Mucosa of rectum (tissue), 2 donors: ENCODE results near the gene CFAP69.

Experiments used
- H3K27ac ChIP-seq, 2 donors: one replicate each; pipeline ENCODE4 v1.7.0; 2013; ENCODE audit warnings: inconsistent platforms in 2 of 2, low read depth in 2 of 2, low read length in 2 of 2
- H3K27me3 ChIP-seq, 2 donors: one replicate each; pipeline ENCODE4 v1.7.0; 2013; ENCODE audit warnings: low read length in 2 of 2; ENCODE audit not compliant: control insufficient read depth in 2 of 2, insufficient read depth in 2 of 2
- H3K36me3 ChIP-seq, 2 donors: one replicate each; pipeline ENCODE4 v1.7.0; 2013; ENCODE audit warnings: low read length in 2 of 2; ENCODE audit not compliant: control insufficient read depth in 2 of 2, insufficient read depth in 2 of 2
- H3K4me1 ChIP-seq, 2 donors: one replicate each; pipeline ENCODE4 v1.7.0; 2013; ENCODE audit warnings: low read length in 2 of 2, mild to moderate bottlenecking in 1 of 2; ENCODE audit not compliant: control insufficient read depth in 2 of 2, insufficient read depth in 2 of 2
- H3K4me3 ChIP-seq, 2 donors: one replicate each; pipeline ENCODE4 v1.7.0; 2013; ENCODE audit warnings: low read length in 2 of 2
- H3K9ac ChIP-seq, 2 donors: one replicate each; pipeline ENCODE4 v1.7.0; 2013; ENCODE audit warnings: low read length in 2 of 2, low read depth in 1 of 2, mild to moderate bottlenecking in 1 of 2
- H3K9me3 ChIP-seq, 2 donors: one replicate each; pipeline ENCODE4 v1.7.0; 2013; ENCODE audit warnings: low read length in 2 of 2; ENCODE audit not compliant: control insufficient read depth in 2 of 2
- donor health status: healthy.
- donor health status: Normal muscosa, but diverticular disease.

The CFAP69 gene

DNA sequence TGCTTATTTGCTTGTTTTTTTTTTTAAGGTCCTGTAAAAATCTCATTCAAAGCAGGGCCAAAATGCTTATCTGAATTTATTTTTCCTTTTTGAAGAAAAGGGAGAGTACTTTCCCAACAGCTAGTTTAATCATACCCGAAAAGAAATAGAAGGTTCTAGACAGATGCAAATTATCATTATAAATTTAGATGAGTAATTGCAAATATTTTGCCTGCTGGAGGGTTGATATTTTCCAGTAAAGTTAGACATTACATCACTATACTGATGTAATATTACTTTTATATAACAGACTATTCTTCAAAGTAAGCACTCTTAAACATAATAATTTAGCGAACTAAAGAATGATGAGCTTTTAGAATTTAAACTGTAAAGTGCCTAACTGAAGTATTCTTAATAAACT, 14.1 kb upstream of the CFAP69 start:
- H3K36me3 ChIP-seq, result peaks cover 0 to 6% of the 10 kb centered on the region in 2 donors
- H3K4me1 ChIP-seq, result peaks cover 0 to 5% of the 10 kb centered on the region in 2 donors
- peak overlapping the region; percentile 22 to 62 for H3K4me3 ChIP-seq
- peak overlapping the region in 1 of 2 donors; percentile 52 for H3K27ac ChIP-seq
- no peaks in the 10 kb centered on the region for H3K9me3 ChIP-seq
- peak overlapping the region; percentile 15 to 51 for H3K9ac ChIP-seq
- no peaks in the 10 kb centered on the region for H3K27me3 ChIP-seq

DNA sequence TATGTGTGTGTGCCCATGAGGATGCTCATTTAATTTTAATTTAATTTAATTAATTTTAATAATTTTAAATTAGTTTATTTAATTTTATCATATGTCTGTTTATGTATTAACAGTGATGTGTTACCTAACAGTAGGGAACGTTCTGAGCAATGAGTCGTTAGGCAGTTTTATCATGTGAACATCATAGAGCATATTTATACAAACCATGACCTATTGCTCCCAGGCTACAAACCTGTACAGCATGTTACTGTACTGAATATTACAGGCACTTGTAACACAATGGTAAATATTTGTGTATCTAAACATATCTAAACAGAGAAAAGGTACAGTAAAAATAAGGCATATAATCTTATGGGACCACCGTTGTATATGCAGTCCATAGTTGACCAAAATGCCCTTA, 13.7 kb upstream of the CFAP69 start:
- Histone ChIP-seq H3K36me3 (peaks cover 0 to 6% of the 10 kb centered on the region in 2 donors), H3K4me1 (peaks cover 0 to 5% of the 10 kb centered on the region in 2 donors), H3K9ac (no peak overlapping the region), H3K9me3 (no peaks in the 10 kb centered on the region), H3K27ac (no peak overlapping the region), H3K27me3 (no peaks in the 10 kb centered on the region), H3K4me3 (peak overlapping the region in 1 of 2 donors; percentile 51)

DNA sequence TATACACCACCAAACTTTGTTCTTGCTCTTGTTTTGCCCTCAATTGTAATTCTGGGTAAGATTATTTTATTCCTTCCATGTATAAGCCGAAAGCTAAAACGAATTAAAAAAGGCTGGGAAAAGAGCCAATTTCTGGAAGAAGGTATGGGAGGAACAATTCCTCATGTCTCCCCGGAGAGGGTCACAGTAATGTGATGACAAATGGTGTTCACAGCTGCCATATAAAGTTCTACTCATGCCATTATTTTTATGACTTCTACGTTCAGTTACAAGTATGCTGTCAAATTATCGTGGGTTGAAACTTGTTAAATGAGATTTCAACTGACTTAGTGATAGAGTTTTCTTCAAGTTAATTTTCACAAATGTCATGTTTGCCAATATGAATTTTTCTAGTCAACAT, 12.5 kb upstream of the CFAP69 start:
- peaks cover 0 to 11% of the 10 kb centered on the region in 2 donors for H3K4me1 ChIP-seq
- no peak overlapping the region for H3K27ac ChIP-seq
- H3K9me3 ChIP-seq, result no peaks in the 10 kb centered on the region
- H3K9ac ChIP-seq, result no peak overlapping the region
- H3K36me3 ChIP-seq, result no peaks in the 10 kb centered on the region
- no peak overlapping the region for H3K4me3 ChIP-seq
- H3K27me3 ChIP-seq, result no peaks in the 10 kb centered on the region

DNA sequence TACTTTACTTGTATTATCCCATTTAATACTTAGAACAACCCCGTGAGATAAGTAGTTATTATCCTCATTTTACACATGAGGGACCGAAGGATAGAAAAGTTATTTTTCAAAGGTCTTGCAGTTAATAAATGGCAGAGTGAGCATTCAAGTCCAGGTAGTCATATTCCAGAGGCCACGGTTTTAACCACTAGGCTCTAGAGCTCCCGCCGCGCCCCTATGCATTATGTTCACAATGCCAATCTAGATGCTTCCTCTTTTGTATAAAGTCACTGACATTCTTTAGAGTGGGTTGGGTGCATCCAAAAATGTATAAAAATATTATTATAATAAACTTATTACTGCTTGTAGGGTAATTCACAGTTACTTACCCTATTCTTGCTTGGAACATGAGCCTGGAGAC, 11.4 kb upstream of the CFAP69 start:
- Histone ChIP-seq H3K27ac (no peak overlapping the region), H3K27me3 (no peaks in the 10 kb centered on the region), H3K4me1 (peaks cover 0 to 11% of the 10 kb centered on the region in 2 donors)

GRCh38 chr7:90236721-90237289, 8.2 kb upstream of the CFAP69 start:
- H3K9me3 ChIP-seq, result no peaks in the 10 kb centered on the region
- H3K4me3 ChIP-seq, result no peak overlapping the region
- H3K27me3 ChIP-seq, result no peaks in the 10 kb centered on the region
- H3K36me3 ChIP-seq, result peaks cover 0 to 3% of the 10 kb centered on the region in 2 donors
- no peak overlapping the region for H3K9ac ChIP-seq
- peaks cover 1 to 6% of the 10 kb centered on the region in 2 donors for H3K4me1 ChIP-seq
- H3K27ac ChIP-seq, result no peak overlapping the region

More for the DNA sequence above, 11.4 kb upstream of the CFAP69 start:
- Histone ChIP-seq H3K36me3 (peaks cover 0 to 3% of the 10 kb centered on the region in 2 donors), H3K4me3 (no peak overlapping the region), H3K9me3 (no peaks in the 10 kb centered on the region), H3K9ac (no peak overlapping the region)

DNA sequence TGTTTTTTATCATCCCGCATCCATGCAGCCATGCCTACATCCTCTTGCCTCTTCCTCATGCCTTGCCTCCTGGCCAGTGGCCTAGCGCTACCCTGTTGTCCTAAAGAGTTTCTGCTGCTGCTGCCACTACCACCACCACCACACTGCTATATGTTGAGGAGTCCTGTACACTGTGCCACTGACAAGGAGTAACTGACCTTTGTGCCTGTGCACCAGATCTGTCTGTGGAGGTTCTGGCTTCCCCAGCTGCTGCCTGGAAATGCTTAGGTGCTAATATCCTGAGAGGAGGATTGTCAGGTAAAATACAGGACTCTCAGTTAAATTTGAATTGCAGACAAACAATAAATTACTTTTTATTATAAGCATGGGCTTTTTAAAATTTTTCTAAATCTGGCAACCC, 7.0 kb upstream of the CFAP69 start:
- Histone ChIP-seq H3K4me1 (peaks cover 6 to 7% of the 10 kb centered on the region in 2 donors), H3K27ac (no peak overlapping the region), H3K9me3 (no peaks in the 10 kb centered on the region), H3K27me3 (no peaks in the 10 kb centered on the region), H3K36me3 (peaks cover 0 to 3% of the 10 kb centered on the region in 2 donors), H3K4me3 (no peak overlapping the region), H3K9ac (no peak overlapping the region)

DNA sequence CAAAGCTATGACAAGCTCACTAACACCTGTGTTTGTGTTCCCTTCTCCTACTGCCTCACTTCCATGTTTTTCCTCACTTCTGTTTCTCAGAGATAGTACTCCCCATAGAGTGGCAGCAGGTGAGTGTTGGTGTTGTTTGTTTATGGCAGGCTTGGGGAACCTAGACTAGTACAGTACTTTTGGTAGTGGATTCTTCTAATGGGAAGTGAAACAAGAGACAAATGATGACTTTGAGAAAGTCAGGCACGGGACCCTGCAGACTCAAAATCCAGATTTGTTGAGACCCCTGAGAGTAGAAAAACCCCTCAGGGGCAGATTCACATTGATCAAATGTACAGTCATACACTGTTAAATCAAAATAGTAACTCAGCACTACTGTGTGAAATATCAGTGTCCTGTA, 6.4 kb upstream of the CFAP69 start:
- no peaks in the 10 kb centered on the region for H3K9me3 ChIP-seq
- no peak overlapping the region for H3K27ac ChIP-seq
- H3K36me3 ChIP-seq, result peaks cover 0 to 3% of the 10 kb centered on the region in 2 donors
- no peak overlapping the region for H3K4me3 ChIP-seq
- no peak overlapping the region for H3K9ac ChIP-seq
- peaks cover 7 to 9% of the 10 kb centered on the region in 2 donors for H3K4me1 ChIP-seq
- no peaks in the 10 kb centered on the region for H3K27me3 ChIP-seq

DNA sequence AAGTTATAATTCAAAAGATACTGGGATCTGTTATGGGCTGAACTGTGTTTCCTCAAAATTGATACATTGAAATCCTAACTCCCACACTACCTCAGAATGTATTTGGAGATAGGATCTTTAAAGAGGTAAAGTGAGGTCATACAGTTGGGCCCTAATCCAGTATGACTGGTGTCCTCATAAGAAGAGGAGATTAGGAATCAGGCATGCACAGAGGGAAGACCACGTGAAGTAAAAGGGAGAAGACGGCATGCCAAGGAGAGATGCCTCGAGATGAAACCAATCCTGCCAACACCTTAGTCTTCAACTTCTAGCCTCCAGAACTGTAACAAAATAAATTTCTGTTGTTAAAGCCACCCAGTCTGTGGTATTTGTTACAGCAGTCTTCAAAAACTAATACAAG, 5.9 kb upstream of the CFAP69 start:
- Histone ChIP-seq H3K9ac (no peak overlapping the region), H3K27me3 (no peaks in the 10 kb centered on the region), H3K4me1 (peaks cover 7 to 11% of the 10 kb centered on the region in 2 donors), H3K36me3 (peaks cover 0 to 3% of the 10 kb centered on the region in 2 donors), H3K27ac (no peak overlapping the region), H3K4me3 (no peak overlapping the region), H3K9me3 (no peaks in the 10 kb centered on the region)

DNA sequence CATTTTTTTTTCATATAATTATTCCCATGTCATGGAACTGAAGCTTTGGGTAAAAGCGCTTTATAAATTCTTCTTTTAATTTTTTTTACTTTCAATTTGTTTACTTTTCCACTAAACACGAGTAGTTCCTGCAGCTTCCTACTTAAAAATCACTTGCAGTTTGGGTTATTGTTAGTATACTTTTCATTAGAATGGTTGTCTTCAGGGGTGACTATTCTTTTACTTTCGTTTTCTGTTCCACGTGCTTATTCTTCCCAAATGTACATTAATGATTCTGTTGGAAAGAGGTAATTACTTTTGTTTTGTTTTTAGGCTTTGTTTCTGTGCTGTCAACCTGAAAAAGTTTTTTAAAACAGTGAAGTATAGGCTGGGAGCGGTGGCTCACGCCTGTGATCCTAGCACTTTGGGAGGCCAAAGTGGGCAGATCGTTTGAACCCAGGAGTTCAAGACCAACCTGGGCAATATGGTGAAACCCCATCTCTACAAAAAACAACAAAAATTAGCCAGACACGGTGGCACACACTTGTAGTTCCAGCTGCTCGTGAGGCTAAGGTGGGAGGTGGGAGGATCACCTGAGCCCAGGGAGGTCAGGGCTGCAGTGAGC, 5.2 kb upstream of the CFAP69 start:
- Histone ChIP-seq H3K27ac (no peak overlapping the region), H3K4me3 (no peak overlapping the region), H3K36me3 (peaks cover 0 to 3% of the 10 kb centered on the region in 2 donors), H3K4me1 (peaks cover 7 to 18% of the 10 kb centered on the region in 2 donors), H3K9ac (no peak overlapping the region), H3K27me3 (no peaks in the 10 kb centered on the region), H3K9me3 (no peaks in the 10 kb centered on the region)

GRCh38 chr7:90242369-90243168, 2.4 kb upstream of the CFAP69 start:
- peak overlapping the region in 1 of 2 donors; percentile 20 for H3K4me3 ChIP-seq
- peaks cover 0 to 3% of the 10 kb centered on the region in 2 donors for H3K36me3 ChIP-seq
- H3K27me3 ChIP-seq, result no peaks in the 10 kb centered on the region
- no peaks in the 10 kb centered on the region for H3K9me3 ChIP-seq
- H3K4me1 ChIP-seq, result peaks cover 11 to 21% of the 10 kb centered on the region in 2 donors
- no peak overlapping the region for H3K9ac ChIP-seq
- peak overlapping the region; percentile 59 to 63 for H3K27ac ChIP-seq
